ENCODE data around the gene MARF1.
"Not testable (repeated sequence)": the region's sequence is repeated elsewhere in the genome, so short reads cannot be mapped to it uniquely, and the experiment has no call there.

MARF1 gene

DNA sequence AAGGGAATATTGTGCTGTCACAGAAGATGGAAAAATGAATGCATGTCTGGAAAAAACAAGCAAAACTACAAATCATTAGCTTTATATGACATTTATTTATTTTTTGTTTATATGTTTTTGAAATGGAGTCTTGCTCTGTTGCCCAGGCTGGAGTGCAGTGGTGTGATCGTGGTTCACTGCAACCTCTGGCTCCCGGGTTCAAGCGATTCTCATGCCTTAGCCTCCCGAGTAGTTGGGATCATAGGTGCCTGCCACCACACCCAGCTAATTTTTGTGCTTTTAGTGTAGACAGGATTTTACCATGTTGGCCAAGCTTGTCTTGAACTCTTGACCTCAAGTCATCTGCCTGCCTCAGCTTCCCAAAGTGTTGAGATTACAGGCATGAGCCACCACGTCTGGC lies 15.6 kb upstream of the MARF1 start:
- H3K36me3 ChIP-seq, result peaks cover 0 to 5% (median 0%) of the 10 kb centered on the region in 3 donors
- H3K4me1 ChIP-seq, result peaks cover 0 to 12% (median 2%) of the 10 kb centered on the region in 4 donors
- H3K4me3 ChIP-seq, result no peak overlapping the region
- DNase-seq, result peak in 1 of 2 donors; percentile 17
- no peak for TF ChIP-seq CTCF (IDR thresholded peaks at IDR 0.05)
- H3K9me3 ChIP-seq, result no peaks in the 10 kb centered on the region
- intact Hi-C loops (cut with DNase I; ENCODE audit: low total_unique reads), result no loop called here
- no peaks in the 10 kb centered on the region for H3K27me3 ChIP-seq
- H3K27ac ChIP-seq, result no peak overlapping the region

DNA sequence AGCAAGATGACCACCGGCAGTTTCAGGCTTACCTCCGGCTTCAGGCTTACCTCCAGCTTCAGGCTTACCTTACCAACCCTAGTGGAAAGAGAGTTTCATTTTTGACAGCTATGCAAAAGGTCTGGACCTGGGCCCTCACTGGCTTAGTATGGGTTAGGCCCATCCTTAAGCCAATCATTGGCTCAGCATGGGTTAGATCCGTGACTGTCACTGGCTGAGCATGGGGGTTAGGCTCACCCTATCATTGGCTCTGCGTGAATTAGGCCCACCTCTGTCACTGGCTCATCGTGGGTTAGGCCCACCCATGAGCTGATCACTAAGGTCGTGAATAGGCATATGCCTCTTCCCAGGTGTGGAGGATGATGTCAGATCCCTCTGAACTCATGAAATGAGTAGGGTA lies 15.2 kb upstream of the MARF1 start:
- intact Hi-C loops (cut with DNase I; ENCODE audit: low total_unique reads), result no loop called here
- Histone ChIP-seq H3K27ac (no peak overlapping the region), H3K4me1 (peaks cover 0 to 16% (median 4%) of the 10 kb centered on the region in 4 donors), H3K4me3 (no peak overlapping the region), H3K9me3 (no peaks in the 10 kb centered on the region), H3K36me3 (peaks cover 0 to under 1% (median 0%) of the 10 kb centered on the region in 3 donors), H3K27me3 (no peaks in the 10 kb centered on the region)
- no peak for TF ChIP-seq CTCF (IDR thresholded peaks at IDR 0.05)
- no peak for DNase-seq

DNA sequence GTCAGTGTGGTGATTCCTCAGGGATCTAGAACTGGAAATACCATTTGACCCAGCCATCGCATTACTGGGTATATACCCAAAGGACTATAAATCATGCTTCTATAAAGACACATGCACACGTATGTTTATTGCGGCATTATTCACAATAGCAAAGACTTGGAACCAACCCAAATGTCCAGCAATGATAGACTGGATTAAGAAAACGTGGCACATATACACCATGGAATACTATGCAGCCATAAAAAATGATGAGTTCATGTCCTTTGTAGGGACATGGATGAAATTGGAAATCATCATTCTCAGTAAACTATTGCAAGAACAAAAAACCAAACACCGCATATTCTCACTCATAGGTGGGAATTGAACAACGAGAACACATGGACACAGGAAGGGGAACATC lies 12.6 kb upstream of the MARF1 start:
- H3K4me3 ChIP-seq; H3K36me3 ChIP-seq; H3K27me3 ChIP-seq; H3K27ac ChIP-seq; DNase-seq; intact Hi-C loops (cut with DNase I; ENCODE audit: low total_unique reads); H3K9me3 ChIP-seq: not testable (repeated sequence)
- peaks cover 0 to 34% (median 15%) of the 10 kb centered on the region in 4 donors for H3K4me1 ChIP-seq

DNA sequence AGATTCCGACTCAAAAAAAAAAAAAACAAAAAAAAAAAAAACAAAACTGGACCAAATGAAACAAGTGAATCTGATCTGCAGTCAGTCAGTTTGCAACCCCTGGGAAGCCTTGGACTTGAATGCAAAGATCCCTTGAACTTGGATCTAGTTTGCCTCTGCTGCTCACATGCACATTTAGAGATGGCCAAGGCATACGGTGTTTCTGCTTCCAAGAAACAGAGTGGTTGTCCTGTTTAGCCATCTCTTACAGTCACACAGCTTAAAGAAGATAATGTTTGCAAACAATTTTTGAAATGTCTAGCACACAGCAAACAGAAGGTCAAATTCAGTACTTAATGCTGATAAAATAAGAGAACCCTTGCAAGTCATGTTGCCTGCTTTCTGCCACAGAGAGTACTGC lies 11.6 kb upstream of the MARF1 start:
- intact Hi-C loops (cut with DNase I; ENCODE audit: low total_unique reads), result no loop called here
- Histone ChIP-seq H3K4me3 (no peak overlapping the region), H3K9me3 (no peaks in the 10 kb centered on the region), H3K27ac (no peak overlapping the region), H3K36me3 (no peaks in the 10 kb centered on the region), H3K4me1 (peaks cover 0 to 29% (median 15%) of the 10 kb centered on the region in 4 donors), H3K27me3 (no peaks in the 10 kb centered on the region)
- TF ChIP-seq CTCF (IDR thresholded peaks at IDR 0.05), result no peak
- DNase-seq, result no peak

DNA sequence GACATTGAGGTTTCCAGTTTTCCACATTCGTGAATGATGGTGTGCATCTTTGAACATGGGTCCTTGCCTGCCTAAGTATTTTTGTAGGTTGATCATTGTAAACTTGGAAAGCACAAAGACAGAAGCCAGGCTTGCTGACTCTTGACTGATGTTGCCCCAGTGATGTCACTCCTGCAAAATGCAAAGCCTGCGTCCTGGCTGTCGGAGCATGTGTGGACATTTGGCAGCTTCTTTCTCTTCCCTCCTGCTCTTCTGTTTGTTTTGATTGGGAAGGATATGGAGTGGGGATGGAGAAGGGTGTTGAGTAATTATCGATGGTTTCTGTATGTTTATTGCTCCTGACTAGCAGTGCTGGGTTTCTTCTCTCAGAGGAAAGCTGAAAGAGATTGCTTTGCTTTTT lies 10.3 kb upstream of the MARF1 start:
- Histone ChIP-seq H3K36me3 (no peaks in the 10 kb centered on the region), H3K27ac (peak overlapping the region in 1 of 2 donors; percentile 25), H3K27me3 (no peaks in the 10 kb centered on the region), H3K4me1 (peaks cover 0 to 33% (median 17%) of the 10 kb centered on the region in 4 donors), H3K9me3 (no peaks in the 10 kb centered on the region), H3K4me3 (no peak overlapping the region)
- no peak for DNase-seq
- no peak for TF ChIP-seq CTCF (IDR thresholded peaks at IDR 0.05)
- intact Hi-C loops (cut with DNase I; ENCODE audit: low total_unique reads), result no loop called here

- TF ChIP-seq CTCF (IDR thresholded peaks at IDR 0.05), result no peak
- Histone ChIP-seq H3K4me1 (peaks cover 0 to 33% (median 17%) of the 10 kb centered on the region in 4 donors), H3K27me3 (no peaks in the 10 kb centered on the region), H3K4me3 (no peak overlapping the region), H3K27ac (peak overlapping the region in 1 of 2 donors; percentile 25), H3K9me3 (no peaks in the 10 kb centered on the region), H3K36me3 (no peaks in the 10 kb centered on the region)
- DNase-seq, result no peak
- intact Hi-C loops (cut with DNase I; ENCODE audit: low total_unique reads), result no loop called here
Observed at GRCh38 chr16:15652293-15653001, 9.5 kb upstream of the MARF1 start.

Measured in tibial artery (tissue), 4 donors.